Endometrial microvascular endothelial cells (primary cell): ENCODE data around the gene RYR2. TPM values are rescaled to one million over a fixed set of nuclear protein-coding genes. Genes with fewer than 3 reads are reported as not detected.
"Not testable (repeated sequence)": the region's sequence is repeated elsewhere in the genome, so short reads cannot be mapped to it uniquely, and the experiment has no call there.

Experiments
- in situ Hi-C: cut with HindIII; loops from 2 replicates; pipeline ENCODE4 v1.10.0; 2017; ENCODE audit warnings: low sequenced_read_pairs, low pct_unique_long_range_greater_than_20kb; ENCODE audit errors: inconsistent ontology term
- total RNA-seq: library from RNA; depleted of rRNA; stranded (reverse); fragments of >200 nt; gene quantifications from one replicate; pipeline ENCODE4 v1.2.3, GENCODE V29; 2015; ENCODE audit errors: inconsistent ontology term

RYR2 gene
- total RNA-seq, 1 donor from 2014 or later: not detected

GRCh38 chr1:237223419-237223818 is 181.4 kb downstream of the RYR2 start:
- in situ Hi-C loops: no loop called here

- in situ Hi-C loops: no loop called here
These were observed 184.4 kb downstream of the RYR2 start for GRCh38 chr1:237226177-237226944.

- in situ Hi-C loops: no loop called here
These were observed 185.5 kb downstream of the RYR2 start for GRCh38 chr1:237227476-237227875.

- in situ Hi-C loops: no loop called here
These were observed 186.4 kb downstream of the RYR2 start for GRCh38 chr1:237228421-237228820.

- in situ Hi-C loops: no loop called here
These were observed 187.3 kb downstream of the RYR2 start for GRCh38 chr1:237229333-237229732.

- in situ Hi-C loops: no loop called here
These were observed 190.5 kb downstream of the RYR2 start for GRCh38 chr1:237232501-237232900.

GRCh38 chr1:237235091-237235490 is 193.1 kb downstream of the RYR2 start:
- in situ Hi-C loops: no loop called here

GRCh38 chr1:237237721-237238120 is 195.7 kb downstream of the RYR2 start:
- in situ Hi-C loops: no loop called here

GRCh38 chr1:237239248-237239647 is 197.3 kb downstream of the RYR2 start:
- in situ Hi-C loops: no loop called here

- in situ Hi-C loops: no loop called here
These were observed 199.1 kb downstream of the RYR2 start for GRCh38 chr1:237241038-237241437.

- in situ Hi-C loops: no loop called here
These were observed 202.8 kb downstream of the RYR2 start for GRCh38 chr1:237244778-237245177.

GRCh38 chr1:237247442-237247841 is 205.5 kb downstream of the RYR2 start:
- in situ Hi-C loops: no loop called here

- in situ Hi-C loops: no loop called here
These were observed 207.1 kb downstream of the RYR2 start for GRCh38 chr1:237249120-237249519.

- in situ Hi-C loops: no loop called here
These were observed 208.1 kb downstream of the RYR2 start for GRCh38 chr1:237250055-237250454.

GRCh38 chr1:237255071-237255470 is 213.1 kb downstream of the RYR2 start:
- in situ Hi-C loops: no loop called here

- in situ Hi-C loops: no loop called here
These were observed 216.9 kb downstream of the RYR2 start for GRCh38 chr1:237258871-237259270.

- in situ Hi-C loops: no loop called here
These were observed 219.2 kb downstream of the RYR2 start for GRCh38 chr1:237261198-237261597.

- in situ Hi-C loops: no loop called here
These were observed 225.8 kb downstream of the RYR2 start for GRCh38 chr1:237267743-237268142.

GRCh38 chr1:237269938-237270337 is 228.0 kb downstream of the RYR2 start:
- in situ Hi-C loops: no loop called here

GRCh38 chr1:237270353-237270752 is 228.4 kb downstream of the RYR2 start:
- in situ Hi-C loops: no loop called here

GRCh38 chr1:237277994-237278393 is 236.0 kb downstream of the RYR2 start:
- in situ Hi-C loops: not testable (repeated sequence)
